NCI-H526 treated with DMSO at 0.1 percent for 48 hours (cell line): ENCODE results near the gene PKP4.
"Not testable (repeated sequence)": the region's sequence is repeated elsewhere in the genome, so short reads cannot be mapped to it uniquely, and the experiment has no call there.

ENCODE experiments used
- DNase-seq: peaks from one replicate; lab custom pipeline; 2025; lab: John Stamatoyannopoulos, UW

PKP4 gene

GRCh38 chr2:158677542-158677941 is 220.8 kb downstream of the PKP4 start:
- no peak for DNase-seq

DNA sequence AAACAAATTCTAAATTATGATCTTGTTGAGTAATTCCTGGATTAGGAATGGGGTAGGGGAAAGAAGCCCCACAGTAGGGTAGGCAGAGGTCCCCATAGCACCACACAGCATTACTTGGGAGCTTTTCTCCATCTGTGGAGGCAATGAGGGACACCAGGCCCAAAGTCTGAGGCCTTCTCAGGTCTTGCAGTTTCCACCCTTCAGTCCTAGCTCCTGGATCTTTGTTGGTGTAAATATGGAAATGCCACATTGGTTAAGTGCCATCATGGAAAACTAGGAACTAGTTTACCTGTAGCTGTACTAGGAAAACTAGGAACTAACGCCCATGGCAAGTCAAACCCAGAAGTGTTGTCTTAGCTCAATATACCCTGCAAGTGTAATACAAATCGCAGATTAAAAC is 225.1 kb downstream of the PKP4 start:
- DNase-seq: no peak

DNA sequence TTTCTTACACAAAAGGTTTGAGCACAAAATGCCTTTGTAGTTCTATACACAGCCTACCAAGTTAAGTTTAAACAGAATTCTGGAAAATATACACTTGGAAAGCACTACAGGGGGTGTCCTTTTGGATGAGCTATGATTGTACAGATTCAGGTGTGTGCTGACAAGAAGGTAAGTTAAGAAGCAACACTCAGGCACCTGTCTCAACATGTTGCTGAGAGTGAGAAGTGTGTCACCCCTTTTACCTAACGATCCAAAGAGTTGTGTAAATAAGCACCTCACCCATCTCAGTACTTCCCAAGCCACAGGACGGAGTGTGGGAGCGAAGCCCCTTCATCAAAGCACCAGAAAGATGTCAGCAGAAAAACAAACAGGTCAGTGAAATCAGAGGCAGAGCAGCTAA is 228.9 kb downstream of the PKP4 start:
- DNase-seq: no peak

- DNase-seq: no peak
These were observed 229.5 kb downstream of the PKP4 start for GRCh38 chr2:158686210-158686691.

GRCh38 chr2:158687315-158687714 is 230.6 kb downstream of the PKP4 start:
- DNase-seq: no peak

- DNase-seq: no peak
These were observed 232.0 kb downstream of the PKP4 start for GRCh38 chr2:158688721-158689120.

DNA sequence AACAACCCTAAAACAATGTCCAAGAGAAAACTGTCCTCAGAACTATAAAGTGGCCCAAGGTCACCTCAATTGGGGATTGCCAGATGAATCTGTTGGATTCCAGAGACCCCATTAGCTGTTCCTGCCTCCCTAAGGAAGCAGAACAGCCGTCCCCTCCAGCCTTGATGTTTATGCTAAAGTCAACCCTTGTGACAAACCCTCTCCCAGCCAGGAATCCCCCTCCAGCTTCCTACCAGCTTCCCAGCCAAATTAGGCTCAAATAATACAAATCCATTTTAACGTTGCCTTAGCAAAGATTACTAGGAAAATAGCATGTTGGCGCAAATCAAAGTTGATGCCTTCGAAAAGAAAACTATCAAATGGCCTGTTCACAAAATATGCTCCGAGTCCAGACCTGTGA is 232.6 kb downstream of the PKP4 start:
- no peak for DNase-seq

DNA sequence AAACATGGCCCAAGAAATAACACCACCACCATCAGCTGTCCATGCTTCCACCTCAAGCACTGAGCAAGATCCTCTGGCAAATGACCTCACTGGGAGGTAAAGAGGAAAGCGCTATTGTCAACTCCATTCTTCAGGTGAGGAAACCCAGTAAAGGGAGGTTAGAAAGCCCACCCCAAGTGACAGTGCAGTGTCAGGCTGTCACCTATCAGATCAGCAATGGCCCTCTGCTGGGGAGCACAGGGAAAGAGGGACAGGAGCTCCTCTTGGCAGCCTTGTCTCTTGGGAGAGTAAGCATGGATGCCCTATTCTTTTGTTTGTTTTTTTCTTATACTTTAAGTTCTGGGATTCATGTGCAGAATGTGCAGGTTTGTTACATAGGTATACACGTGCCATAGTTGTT is 234.1 kb downstream of the PKP4 start:
- DNase-seq: no peak

GRCh38 chr2:158691619-158692018 is 234.9 kb downstream of the PKP4 start:
- no peak for DNase-seq

GRCh38 chr2:158692372-158693103 is 235.8 kb downstream of the PKP4 start:
- DNase-seq: no peak

GRCh38 chr2:158693476-158693875 is 236.7 kb downstream of the PKP4 start:
- no peak for DNase-seq

GRCh38 chr2:158695305-158695704 is 238.6 kb downstream of the PKP4 start:
- DNase-seq: no peak

GRCh38 chr2:158695744-158696143 is 239.0 kb downstream of the PKP4 start:
- DNase-seq: not testable (repeated sequence)

DNA sequence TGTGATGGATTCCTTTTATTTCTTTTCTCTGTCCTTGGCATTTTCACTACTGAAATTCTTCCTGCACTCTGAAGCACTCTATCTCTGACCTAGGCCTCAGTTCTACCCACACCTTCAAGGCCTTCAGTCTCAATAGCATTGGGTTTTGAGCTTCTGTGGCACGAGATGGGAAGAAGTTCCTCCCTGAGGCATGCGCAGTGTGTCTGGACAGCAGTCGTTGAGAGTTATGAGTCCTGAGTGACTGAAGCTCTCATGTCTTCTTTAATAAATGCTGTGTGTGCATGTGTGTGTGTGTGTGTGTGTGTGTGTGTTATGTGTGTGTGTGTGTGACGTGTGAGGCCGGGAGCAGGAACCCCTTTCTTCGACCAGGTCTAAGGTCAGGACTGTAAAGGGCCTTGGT is 242.6 kb downstream of the PKP4 start:
- DNase-seq: no peak

DNA sequence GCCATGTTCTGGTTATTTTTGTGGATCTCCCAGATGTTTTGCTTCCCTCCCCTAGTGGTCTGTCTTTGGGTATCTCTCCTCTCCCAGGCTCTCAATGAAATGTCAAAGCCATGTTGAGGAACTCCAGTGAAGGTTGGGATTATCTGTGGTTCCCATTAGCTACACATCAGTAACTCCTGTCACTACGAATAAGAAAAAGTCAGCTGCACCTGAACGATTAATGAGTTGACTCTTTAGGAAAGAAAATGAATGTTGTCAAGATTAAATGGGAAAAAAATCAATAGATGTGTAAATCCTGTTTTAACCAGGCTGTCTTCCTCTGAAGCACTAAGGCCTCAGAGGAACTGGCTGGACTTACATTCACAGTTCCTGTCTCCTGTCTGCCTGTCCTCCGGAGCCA is 244.3 kb downstream of the PKP4 start:
- DNase-seq: no peak

- no peak for DNase-seq
These were observed 246.0 kb downstream of the PKP4 start for GRCh38 chr2:158702740-158703139.

GRCh38 chr2:158704724-158705465 is 248.1 kb downstream of the PKP4 start:
- DNase-seq: not testable (repeated sequence)

DNA sequence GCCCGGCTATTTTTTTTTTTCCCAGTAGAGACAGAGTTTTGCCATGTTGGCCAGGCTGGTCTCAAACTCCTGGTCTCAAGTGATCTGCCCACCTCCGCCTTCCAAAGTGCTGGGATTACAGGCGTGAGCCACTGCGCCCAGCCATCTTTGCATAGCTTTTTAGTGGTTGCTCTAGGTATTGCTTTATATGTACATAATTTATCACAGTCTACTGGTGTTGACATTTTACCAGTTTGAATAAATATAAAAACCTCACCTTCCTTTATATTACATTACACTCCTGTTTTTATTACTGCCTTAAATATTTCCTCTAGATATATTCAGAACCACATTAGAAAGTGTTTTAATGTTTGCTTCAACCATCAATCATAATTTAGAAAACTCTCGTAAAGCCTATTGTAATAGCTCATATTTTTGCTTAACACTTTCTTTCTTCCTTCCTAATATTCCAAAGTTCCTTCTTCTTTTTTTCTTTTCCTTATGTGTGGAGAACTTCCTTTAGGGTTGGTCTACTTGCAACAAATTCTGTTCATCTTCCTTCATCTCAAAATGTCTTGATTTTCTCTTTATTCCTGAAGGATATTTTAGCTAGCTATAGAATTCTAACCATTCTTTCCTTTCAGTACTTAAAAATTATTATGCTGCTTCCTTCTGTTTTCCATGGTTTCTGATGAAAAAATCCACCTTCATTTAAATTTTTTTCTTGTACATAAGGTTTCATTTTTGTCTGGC is 256.2 kb downstream of the PKP4 start:
- no peak for DNase-seq

DNA sequence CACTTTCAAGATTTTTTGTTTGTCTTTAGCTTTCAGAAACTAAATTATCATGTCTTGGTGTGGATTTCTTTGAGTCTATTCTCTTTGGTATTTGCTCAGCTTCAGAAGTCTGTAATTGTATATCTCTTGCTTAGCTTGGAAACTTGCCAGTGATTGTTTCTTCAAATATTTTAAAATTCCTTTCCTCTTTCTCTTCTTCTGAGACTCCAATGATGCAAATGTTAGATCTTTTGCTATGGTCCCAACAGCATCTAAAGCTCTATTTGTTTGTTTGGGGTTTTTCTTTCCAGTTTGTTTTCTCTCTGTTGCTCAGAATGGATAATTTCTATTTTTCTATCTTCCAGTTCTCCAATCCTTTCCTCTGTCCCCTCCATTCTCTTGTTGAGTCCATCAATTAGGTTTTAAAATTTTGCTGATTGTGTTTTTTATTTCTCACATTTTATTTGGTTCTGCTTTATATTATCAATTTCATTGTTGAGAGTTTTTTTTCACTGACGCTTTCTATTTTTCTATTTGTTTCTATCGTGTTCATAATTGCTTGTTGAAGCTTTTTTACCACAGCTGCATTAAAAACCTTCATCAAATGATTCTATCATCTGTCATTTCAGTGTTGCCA is 256.9 kb downstream of the PKP4 start:
- no peak for DNase-seq

DNA sequence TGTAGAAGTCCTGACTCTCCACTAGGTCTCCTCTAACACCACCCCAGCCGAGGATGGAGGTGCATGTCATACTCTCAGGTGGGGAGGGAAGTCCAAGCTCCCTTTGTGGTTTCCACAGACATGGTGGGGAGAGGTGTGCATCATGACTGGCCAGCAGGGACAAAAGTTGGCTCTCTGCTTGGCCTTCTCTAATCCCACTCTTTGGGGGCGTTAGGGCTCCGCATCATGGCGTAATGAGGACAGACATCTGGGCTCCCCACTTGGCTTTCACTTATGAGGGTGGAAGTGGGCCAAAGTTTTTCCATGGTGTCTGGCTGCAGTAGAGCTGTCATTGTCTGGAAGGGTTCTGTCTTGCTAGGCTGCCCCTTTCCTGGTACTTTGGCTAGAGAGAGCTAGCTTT is 257.7 kb downstream of the PKP4 start:
- DNase-seq: no peak

DNA sequence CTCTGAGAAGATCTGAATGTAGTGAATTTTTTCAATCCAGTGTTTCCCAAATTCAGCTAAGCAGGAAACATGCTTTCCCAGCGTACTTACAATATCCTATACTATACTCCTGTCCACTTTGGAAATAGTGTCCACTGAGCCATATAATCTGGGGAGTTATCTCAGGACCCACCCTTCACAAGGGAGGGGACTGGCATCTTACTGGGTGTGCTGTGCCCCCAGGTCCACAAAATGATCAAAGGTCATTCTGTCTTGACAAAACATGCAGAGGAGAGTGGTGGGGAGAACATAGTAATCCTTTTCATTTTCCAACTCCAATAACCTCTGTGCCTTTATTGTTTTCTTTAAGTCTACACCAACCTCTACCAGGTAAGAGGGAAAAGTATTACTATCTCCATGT is 258.6 kb downstream of the PKP4 start:
- no peak for DNase-seq

GRCh38 chr2:158716121-158716791 is 259.5 kb downstream of the PKP4 start:
- no peak for DNase-seq
